Right atrium auricular region (tissue), 2 donors: ENCODE results near the gene FLNC. TPM values are rescaled to one million over a fixed set of nuclear protein-coding genes. Genes with fewer than 3 reads are reported as not detected.
A peak's percentile ranks its signal among the peaks of the same experiment; 100 is the strongest.

ENCODE experiments used
- DNase-seq: peaks from one replicate; pipeline ENCODE4 v3.0.0-alpha.2; 2019; ENCODE audit warnings: low spot score
- H3K27ac ChIP-seq, 2 donors: fragments of 200-600 bp; sonication (generic); 1 replicate in 1 of 2; 2 replicates in 1 of 2; pipeline ENCODE4 v1.5.1; 2016 to 2019
- H3K27me3 ChIP-seq, 2 donors: fragments of 200-600 bp; sonication (generic); one replicate each; pipeline versions ENCODE4 v1.5.1 to v1.6.0; 2017 to 2019
- H3K36me3 ChIP-seq: fragments of 200-600 bp; sonication (generic); one replicate; pipeline ENCODE4 v1.5.1; 2016
- H3K4me1 ChIP-seq, 2 donors: fragments of 200-600 bp; sonication (generic); one replicate each; pipeline versions ENCODE4 v1.5.1 to v1.6.0; 2017 to 2019
- H3K4me3 ChIP-seq, 2 donors: fragments of 200-600 bp; sonication (generic); 1 replicate in 1 of 2; 2 replicates in 1 of 2; pipeline ENCODE4 v1.5.1; 2017 to 2019; ENCODE audit warnings: mild to moderate bottlenecking in 1 of 2, moderate library complexity in 1 of 2
- H3K9me3 ChIP-seq, 2 donors: fragments of 200-600 bp; sonication (generic); one replicate each; pipeline ENCODE4 v1.5.1; 2019
- CTCF ChIP-seq, 2 donors: fragments of 200-600 bp; sonication (generic); IDR thresholded peaks; one replicate each; pipeline ENCODE4 v1.5.1; 2019; ENCODE audit warnings: antibody characterized with exemption in 2 of 2
- total RNA-seq, 2 donors: library from RNA; depleted of rRNA; stranded (reverse); fragments of >200 nt; gene quantifications; one replicate each; pipeline ENCODE4 v1.1.0, GENCODE V29; 2016

Gene FLNC
- total RNA-seq, 2 donors from 2014 or later = 215 to 646 TPM

GRCh38 chr7:128827248-128827958, 2.8 kb upstream of the FLNC start:
- H3K36me3 ChIP-seq = no peaks in the 10 kb centered on the region
- DNase-seq = no peak
- H3K4me1 ChIP-seq = peaks cover 0 to 47% of the 10 kb centered on the region in 2 donors
- H3K9me3 ChIP-seq = no peaks in the 10 kb centered on the region
- H3K27ac ChIP-seq = peak overlapping the region; percentile 93 to 99
- TF ChIP-seq CTCF (IDR thresholded peaks at IDR 0.05) = no peak
- H3K4me3 ChIP-seq = peak overlapping the region in 1 of 2 donors; percentile 4
- no peaks in the 10 kb centered on the region for H3K27me3 ChIP-seq

GRCh38 chr7:128827971-128828711, 2.1 kb upstream of the FLNC start:
- no peak for DNase-seq
- peak overlapping the region; percentile 93 to 99 for H3K27ac ChIP-seq
- no peak for TF ChIP-seq CTCF (IDR thresholded peaks at IDR 0.05)
- H3K27me3 ChIP-seq = no peaks in the 10 kb centered on the region
- H3K9me3 ChIP-seq = no peaks in the 10 kb centered on the region
- no peaks in the 10 kb centered on the region for H3K36me3 ChIP-seq
- H3K4me3 ChIP-seq = peak overlapping the region in 1 of 2 donors; percentile 4
- peaks cover 0 to 54% of the 10 kb centered on the region in 2 donors for H3K4me1 ChIP-seq

GRCh38 chr7:128829391-128830166, 627 bp upstream of the FLNC start:
- no peak for TF ChIP-seq CTCF (IDR thresholded peaks at IDR 0.05)
- Histone ChIP-seq H3K4me1 (peaks cover 0 to 67% of the 10 kb centered on the region in 2 donors), H3K4me3 (peak overlapping the region; percentile 62 to 77)

GRCh38 chr7:128831178-128831993, 1.2 kb downstream of the FLNC start:
- Histone ChIP-seq H3K27me3 (no peaks in the 10 kb centered on the region), H3K36me3 (peaks cover 18% of the 10 kb centered on the region), H3K4me3 (peak overlapping the region; percentile 62 to 77), H3K27ac (peak overlapping the region; percentile 93 to 99), H3K4me1 (peaks cover 0 to 79% of the 10 kb centered on the region in 2 donors), H3K9me3 (no peaks in the 10 kb centered on the region)
- DNase-seq = no peak
- no peak for TF ChIP-seq CTCF (IDR thresholded peaks at IDR 0.05)

More at GRCh38 chr7:128829391-128830166, 627 bp upstream of the FLNC start:
- Histone ChIP-seq H3K9me3 (no peaks in the 10 kb centered on the region), H3K36me3 (peaks cover 1% of the 10 kb centered on the region), H3K27ac (peak overlapping the region; percentile 93 to 99), H3K27me3 (no peaks in the 10 kb centered on the region)
- no peak for DNase-seq
